COLO829 (cell line): ENCODE measurements around the gene CDS1.
"Not testable (repeated sequence)": the region's sequence is repeated elsewhere in the genome, so short reads cannot be mapped to it uniquely, and the experiment has no call there.

Experiments
- DNase-seq: peaks from one replicate; pipeline ENCODE4 v3.0.0; 2012; ENCODE audit warnings: low spot score

The CDS1 gene

DNA sequence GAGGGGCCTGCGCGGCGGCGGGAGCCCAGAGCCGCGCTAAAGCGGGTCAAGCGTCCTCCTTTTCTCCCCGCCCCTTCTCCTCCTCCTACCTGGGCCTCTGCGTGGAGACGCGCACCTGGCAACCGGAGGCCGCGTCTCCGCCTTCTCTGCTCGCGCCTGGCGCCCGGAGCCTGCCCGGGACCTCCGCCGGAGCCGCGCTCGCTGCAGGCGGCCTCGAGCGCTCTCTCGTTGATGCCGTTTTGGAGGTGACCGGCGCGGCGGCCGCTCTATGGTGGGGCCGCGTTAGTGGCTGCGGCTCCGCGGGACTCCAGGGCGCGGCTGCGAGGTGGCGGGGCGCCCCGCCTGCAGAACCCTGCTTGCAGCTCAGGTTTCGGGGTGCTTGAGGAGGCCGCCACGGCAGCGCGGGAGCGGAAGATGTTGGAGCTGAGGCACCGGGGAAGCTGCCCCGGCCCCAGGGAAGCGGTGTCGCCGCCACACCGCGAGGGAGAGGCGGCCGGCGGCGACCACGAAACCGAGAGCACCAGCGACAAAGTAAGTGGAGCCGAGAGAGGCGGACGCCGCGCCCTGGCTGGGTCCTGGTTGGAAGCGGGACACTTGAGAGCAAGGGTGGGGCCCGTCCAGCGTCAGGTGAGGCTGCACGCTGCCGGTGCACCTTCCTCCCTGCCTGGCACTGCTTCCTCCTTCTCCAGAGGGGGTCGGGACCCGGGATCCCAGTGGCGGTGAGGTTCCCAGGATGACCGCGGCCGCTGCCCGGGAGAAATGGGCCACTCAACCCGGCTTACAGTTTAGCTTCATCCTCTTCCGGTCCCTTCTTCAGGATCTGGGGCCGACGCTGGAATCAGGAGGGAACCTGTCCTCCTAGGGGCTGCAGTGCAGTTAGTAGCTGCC, at the start of gene CDS1:
Gene CDS1, plus strand, starts transcription at position 140 of the 888 bp plus-strand sequence. Its CDS starts 275 bp downstream, at position 415.
- DNase-seq = no peak

GRCh38 chr4:84535901-84536300, 47.0 kb upstream of the CDS1 start:
- DNase-seq = no peak

DNA sequence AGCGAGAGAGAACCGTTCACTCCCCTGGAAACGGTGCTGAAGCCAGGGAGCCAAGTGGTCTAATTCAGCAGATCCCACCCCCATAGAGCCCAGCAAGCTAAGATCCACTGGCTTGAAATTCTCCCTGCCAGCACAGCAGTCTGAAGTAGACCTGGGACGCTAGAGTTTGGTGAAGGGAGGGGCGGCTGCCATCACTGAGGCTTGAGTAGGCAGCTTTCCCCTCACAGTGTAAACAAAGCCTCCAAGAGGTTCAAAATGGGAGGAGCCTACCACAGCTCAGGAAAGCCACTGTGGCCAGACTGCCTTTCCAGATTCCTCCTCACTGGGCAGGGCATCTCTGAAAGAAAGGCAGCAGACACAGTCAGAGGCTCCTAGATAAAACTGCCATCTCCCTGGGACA, 37.8 kb upstream of the CDS1 start:
- no peak for DNase-seq

GRCh38 chr4:84547211-84547610, 35.7 kb upstream of the CDS1 start:
- DNase-seq = no peak

- DNase-seq = not testable (repeated sequence)
These were observed 33.7 kb upstream of the CDS1 start for GRCh38 chr4:84549191-84549590.

DNA sequence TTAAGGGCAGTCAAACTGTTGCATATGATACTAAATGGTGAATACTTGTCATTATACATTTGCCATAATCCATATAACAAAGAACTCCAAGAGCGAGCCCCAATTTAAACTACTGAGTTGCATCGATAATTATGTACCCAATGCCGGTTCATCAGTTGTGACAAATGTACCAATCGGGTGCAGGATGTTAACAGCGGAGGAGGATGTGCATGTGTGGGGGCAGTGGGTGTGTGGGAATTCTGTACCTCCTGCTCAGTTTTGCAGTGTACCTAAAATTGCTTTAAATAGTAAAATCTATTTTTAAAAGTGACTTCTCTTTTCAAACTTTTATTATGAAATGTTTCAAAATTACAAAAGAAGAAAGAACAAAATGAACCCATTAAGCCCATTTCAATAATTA, 20.8 kb upstream of the CDS1 start:
- DNase-seq = no peak

- DNase-seq = no peak
These were observed 19.9 kb upstream of the CDS1 start for GRCh38 chr4:84563002-84563401.

DNA sequence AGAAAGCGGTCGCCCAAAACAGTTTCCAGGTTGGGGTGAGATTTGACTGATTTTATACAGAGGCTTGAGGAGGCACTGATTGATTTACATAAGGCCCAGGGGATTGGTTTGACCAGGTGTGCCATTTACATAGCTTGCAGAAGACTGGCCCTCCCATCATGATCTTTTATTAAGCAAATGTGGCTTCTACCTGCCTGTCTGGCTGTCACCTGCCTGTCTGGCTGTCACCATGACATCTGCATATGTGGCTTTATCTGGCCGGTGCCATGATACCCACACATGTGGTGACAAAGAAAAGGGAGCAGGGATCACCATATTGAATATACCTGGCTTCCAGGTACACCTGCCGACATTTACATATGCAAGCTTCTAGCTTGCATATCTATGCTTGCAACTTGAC, 17.0 kb upstream of the CDS1 start:
- no peak for DNase-seq

GRCh38 chr4:84568496-84568895, 14.4 kb upstream of the CDS1 start:
- DNase-seq = no peak

DNA sequence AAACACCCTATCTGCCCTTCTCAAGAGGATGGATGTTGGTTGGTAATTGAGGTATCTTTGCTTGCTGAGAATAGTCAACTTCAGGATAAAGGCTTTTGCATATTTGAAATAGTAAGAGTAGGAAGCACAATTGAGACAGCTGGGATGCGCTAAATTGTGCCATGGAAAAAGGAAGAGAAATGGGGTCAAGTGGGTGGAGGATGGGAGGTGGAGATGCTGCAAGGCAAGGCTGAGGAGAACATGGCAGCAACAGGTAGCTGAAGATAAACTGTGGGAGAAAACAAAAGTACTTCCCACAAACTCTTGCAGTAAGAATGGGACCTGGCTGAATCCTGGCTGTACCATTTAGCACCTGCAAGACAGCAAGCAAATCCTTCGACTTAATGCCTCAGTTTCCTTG, 13.9 kb upstream of the CDS1 start:
- DNase-seq = no peak

DNA sequence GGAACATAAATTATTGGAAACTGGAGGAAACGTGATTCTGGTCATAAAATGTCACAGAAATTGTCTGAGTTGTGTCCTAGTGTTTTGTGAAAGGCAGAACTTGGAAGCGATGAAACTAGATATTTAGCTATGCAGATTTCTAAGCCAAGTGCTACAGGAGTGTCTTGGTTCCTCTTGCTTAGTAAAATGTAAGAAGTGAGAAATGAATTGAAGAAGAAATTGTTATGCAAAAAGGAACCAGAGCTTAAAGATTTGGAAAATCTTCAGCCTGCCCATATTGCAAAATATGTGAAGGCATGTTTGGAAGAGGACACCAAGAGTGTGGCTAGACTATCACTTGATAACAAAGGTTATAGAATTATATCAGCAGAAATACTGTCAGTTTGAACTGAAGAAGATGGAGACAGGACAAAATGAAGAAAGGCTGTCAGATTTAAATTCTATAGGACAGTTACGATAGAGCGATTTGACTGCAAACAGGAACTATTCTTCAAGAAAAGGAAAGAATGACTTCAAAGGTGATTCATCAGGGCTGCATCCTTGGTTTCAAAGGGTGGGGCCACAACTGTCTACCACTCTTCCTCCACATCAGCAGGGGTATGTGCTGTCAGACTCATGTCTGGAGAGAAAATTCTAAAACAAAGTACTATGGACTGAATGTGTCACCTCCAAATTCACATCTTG, 9.4 kb upstream of the CDS1 start:
- DNase-seq = no peak

DNA sequence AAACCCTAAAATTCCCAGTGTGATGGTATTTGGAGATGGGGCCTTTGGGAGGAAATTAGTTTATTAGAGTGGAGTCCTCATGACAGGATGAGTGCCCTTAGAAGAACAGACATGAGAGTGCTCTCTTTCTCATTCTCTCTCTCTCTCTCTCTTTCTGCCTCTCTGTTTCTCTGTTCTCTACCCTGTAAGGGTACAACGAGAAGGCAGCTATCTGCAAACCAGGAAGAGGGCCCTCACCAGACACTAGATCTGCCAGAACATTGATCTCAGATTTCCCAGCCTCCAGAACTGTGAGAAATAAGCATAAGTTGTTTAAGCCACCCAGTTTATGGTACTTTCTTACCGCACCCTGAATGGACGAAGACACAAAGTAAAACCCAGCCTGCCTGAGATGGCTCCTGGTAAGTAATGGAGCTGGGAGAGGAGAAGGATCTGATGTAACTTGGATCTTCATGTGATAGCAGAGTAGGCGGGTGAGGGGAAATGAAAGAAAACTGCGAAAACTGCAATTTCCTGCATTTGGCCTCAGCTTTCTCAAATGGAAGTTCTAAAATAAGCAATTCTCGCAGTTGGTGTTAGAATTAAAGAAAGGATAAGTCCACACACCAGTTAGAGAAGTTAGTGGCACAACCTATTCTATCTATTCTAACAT, 8.7 kb upstream of the CDS1 start:
- DNase-seq = no peak

DNA sequence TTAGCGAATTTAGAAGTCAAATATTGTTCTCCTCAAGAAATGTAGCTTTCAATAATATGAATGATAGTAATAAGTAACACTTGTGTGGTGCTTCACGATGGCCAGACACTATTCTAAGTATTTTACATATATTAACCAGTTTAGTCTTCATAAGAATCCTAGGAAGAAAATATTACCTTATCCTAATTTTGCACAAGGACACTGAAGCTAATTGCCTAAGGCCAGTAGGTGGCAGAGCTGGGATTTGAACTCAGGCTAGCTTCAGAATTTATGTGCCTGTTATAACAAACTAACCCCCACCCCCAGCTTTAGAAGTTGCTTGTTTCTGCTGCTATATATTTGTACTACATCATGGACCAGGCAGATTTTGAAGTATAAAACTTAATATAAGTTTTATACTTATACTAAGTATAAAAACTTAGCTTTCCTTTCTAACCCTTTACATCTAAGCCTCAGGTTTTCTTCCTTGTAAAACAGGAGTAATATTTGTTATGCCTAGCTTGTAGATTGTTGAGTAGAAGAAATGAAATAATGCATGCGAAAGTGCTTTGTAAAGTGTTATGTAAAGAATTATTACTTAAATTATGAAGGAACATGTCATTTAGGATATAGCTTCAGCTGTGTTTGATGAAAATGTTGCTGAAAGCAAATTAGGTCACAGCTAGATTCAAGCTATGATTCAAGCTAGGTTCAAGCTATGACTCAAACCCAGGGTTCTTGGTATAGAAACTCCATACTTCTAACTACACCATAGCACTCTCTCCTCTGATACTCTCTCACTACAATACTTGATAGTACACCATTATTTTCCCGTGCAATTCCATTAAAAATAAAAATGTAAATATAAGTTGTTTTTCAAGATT, 4.2 kb upstream of the CDS1 start:
- peak; percentile 38 for DNase-seq

GRCh38 chr4:84579403-84579776, 3.5 kb upstream of the CDS1 start:
- no peak for DNase-seq

GRCh38 chr4:84582302-84582987, 482 bp upstream of the CDS1 start:
- DNase-seq = peak; percentile 69

DNA sequence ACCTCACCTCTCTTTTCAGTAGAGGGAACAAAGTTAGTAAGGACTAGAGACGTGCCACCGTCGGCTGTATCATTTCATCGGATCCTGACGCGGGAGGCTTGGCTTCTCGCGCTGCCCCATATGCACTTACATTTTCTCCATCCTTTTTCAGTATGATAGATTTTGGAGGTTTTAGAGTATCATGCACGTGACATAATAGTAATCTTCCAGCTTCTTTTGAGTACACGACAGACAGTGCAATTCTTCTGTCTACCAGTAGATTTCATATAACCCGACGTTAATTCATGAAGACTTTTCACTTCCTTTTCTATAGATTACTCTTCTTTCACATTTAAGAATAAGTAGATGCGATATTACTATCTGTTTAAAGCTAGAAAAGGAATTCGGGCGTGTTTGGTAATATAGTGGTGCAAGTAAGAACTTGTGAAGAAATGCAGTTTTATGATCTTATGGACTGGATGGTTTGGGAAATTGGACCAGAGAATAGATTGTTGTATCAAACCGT, 1.0 kb downstream of the CDS1 start:
- DNase-seq = no peak

DNA sequence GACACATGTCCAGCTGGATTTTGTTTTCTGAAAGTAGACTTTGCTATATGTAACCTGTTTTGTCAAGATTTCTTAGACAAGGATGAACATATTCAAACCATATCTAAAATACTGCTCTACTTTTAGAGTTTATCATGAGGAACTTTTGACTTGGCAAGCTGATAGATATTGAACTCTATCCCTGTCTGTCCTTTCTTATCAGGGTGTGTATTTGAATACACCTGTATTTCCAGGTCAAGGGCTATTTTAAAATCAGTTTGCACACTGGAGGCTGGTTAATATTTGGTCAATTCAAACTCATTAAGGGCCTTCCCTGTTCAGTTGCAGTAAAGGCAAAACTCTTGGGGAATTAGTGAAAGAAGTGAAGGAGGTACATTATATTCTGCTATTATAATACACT, 2.3 kb downstream of the CDS1 start:
- DNase-seq = no peak

DNA sequence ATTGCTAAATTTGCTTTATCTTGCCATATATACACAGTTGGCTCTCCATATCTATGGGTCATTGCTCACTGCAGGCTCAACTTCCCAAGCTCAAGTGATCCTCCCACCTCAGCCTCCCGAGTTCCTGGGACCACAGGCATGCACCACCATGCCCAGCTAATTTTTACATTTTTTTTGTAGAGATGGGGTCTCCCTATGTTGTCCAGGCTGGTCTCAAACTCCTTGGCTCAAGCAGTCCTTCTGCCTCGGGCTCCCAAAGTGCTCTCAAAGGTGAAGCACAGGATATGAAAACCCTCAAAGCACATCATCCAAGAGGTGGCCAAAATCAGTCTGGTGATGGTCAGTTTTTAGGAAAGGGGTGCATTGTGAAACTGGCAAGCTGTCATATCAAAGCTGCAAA, 11.8 kb downstream of the CDS1 start:
- no peak for DNase-seq

- DNase-seq = no peak
These were observed 13.9 kb downstream of the CDS1 start for GRCh38 chr4:84596826-84597225.

- DNase-seq = no peak
These were observed 14.5 kb downstream of the CDS1 start for GRCh38 chr4:84597450-84597849.

- DNase-seq = no peak
These were observed 23.7 kb downstream of the CDS1 start for GRCh38 chr4:84606645-84607044.
